HG03039 (cell line): ENCODE results near the gene C1QTNF9.
"Not testable (repeated sequence)": the region's sequence is repeated elsewhere in the genome, so short reads cannot be mapped to it uniquely, and the experiment has no call there.

ENCODE experiments used
- ATAC-seq: cut with Tn5 transposase; IDR thresholded peaks from one replicate; pipeline ENCODE4 v1.9.1; 2021; ENCODE audit warnings: mild to moderate bottlenecking, moderate library complexity; ENCODE audit not compliant: unreplicated experiment

C1QTNF9 gene

GRCh38 chr13:24359252-24359651 is 49.9 kb downstream of the C1QTNF9 start:
- not testable (repeated sequence) for ATAC-seq

DNA sequence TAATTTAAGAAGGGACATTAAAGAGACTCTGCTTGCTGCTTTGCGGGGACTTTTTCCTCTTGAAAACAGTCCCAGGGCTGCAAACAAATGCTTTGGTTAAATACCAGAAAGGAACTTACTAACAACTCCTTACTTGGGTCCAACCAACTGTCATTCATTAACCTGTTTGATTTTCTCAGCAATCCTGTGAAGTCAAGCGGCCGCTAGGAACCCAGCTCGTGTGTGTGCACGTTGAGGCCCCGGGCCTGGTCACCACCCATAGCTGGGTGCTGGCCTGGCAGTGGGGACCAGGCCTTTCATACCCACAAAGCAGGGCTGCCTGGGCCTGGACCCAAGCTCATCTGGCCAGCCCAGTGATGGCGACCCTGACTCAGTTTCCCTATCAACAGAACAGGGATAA is 50.7 kb downstream of the C1QTNF9 start:
- ATAC-seq: no peak

GRCh38 chr13:24361113-24361512 is 51.7 kb downstream of the C1QTNF9 start:
- ATAC-seq: no peak

GRCh38 chr13:24361852-24362366 is 52.5 kb downstream of the C1QTNF9 start:
- no peak for ATAC-seq

GRCh38 chr13:24362435-24362952 is 53.1 kb downstream of the C1QTNF9 start:
- ATAC-seq: no peak

DNA sequence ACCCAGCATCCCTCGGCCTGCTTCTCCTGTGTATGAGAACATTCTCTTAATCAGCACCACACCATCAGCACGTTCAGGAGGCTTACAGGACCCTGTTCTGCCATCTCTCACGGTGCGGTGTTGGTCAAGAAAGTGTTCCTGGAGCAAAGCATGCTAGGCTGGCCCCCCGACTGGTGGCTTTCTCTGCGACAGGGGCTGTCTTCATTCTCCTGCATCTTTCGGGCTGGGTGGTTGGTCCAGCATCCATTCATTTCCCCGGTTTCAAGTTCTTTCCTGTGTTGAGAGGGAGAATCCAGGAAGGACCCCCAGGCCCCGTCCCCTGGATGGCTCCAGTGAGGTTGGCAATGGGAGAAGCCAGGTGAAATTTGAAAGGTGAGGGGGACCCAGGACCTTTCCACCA is 55.8 kb downstream of the C1QTNF9 start:
- no peak for ATAC-seq

- ATAC-seq: not testable (repeated sequence)
These were observed 56.9 kb downstream of the C1QTNF9 start for GRCh38 chr13:24366315-24366714.

DNA sequence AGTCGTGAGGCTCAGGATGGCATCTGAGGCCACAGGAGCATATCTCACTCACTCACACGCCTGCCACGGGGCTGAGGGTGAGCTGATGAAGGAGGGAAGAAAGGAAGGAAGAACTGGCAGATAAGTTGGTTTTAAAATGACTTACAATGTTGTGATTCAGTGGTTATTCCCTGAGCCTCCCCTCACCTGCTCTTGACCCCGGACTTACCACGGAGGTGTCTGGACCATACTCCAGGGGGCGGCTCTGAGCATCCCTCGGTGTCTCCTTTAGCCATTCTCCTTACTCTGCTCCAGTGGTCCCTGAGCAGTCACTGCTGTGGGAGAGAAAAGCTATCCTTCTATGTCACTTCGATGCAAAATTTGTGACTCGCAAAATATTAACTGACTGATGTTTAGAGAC is 61.9 kb downstream of the C1QTNF9 start:
- not testable (repeated sequence) for ATAC-seq
